GM12872 (cell line): ENCODE measurements around the gene EEF1A1.

Experiments used
- TF ChIP-seq, protein P1 (sequence below): IDR thresholded peaks from 3 replicates; pipeline ENCODE4 v1.5.1; 2011; ENCODE audit warnings: low read depth, mild to moderate bottlenecking, low read length, moderate library complexity; ENCODE audit not compliant: insufficient read depth

Gene EEF1A1

GRCh38 chr6:73491377-73491776 is 29.5 kb downstream of the EEF1A1 start:
- TF ChIP-seq, protein P1, sequence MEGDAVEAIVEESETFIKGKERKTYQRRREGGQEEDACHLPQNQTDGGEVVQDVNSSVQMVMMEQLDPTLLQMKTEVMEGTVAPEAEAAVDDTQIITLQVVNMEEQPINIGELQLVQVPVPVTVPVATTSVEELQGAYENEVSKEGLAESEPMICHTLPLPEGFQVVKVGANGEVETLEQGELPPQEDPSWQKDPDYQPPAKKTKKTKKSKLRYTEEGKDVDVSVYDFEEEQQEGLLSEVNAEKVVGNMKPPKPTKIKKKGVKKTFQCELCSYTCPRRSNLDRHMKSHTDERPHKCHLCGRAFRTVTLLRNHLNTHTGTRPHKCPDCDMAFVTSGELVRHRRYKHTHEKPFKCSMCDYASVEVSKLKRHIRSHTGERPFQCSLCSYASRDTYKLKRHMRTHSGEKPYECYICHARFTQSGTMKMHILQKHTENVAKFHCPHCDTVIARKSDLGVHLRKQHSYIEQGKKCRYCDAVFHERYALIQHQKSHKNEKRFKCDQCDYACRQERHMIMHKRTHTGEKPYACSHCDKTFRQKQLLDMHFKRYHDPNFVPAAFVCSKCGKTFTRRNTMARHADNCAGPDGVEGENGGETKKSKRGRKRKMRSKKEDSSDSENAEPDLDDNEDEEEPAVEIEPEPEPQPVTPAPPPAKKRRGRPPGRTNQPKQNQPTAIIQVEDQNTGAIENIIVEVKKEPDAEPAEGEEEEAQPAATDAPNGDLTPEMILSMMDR = no peak

- TF ChIP-seq, protein P1 = no peak
These were observed 33.4 kb downstream of the EEF1A1 start for GRCh38 chr6:73487473-73487872.

DNA sequence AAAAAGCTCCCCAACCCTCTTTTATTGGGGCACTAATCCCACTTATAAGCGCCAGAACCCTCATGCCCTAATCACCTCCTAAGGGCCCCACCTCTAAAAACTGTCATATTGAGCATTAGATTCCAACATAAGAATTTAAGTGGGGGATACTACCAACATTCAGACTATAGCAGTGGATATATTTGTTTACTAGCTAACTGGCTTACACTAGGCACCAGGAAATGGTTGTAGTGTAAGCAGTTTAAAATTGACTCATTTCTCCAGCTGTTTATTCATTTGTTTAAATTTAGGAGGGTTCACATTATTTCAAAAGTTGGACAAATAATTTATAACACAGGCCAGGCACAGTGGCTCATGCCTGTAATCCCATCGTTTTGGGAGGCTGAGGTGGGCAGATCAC is 36.4 kb downstream of the EEF1A1 start:
- TF ChIP-seq, protein P1 = no peak

DNA sequence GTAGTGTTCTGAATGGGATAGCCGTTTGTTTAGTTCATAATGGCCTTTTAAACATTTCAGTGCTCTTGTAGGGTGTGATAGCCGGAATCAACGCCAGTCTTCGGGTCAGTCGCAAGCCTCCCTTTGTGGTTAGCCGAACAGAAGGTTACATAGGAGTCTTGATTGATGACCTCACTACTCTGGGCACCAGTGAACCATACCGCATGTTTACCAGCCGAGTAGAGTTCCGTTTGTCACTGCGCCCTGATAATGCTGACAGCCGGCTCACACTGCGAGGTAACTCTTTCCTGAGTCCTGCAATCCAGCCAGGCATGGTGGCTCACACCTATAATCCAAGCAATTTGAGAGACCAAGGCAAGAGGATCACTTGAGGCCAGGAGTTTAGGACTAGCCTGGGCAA is 38.9 kb downstream of the EEF1A1 start:
- TF ChIP-seq, protein P1 = no peak

- TF ChIP-seq, protein P1 = no peak
These were observed 43.4 kb downstream of the EEF1A1 start for GRCh38 chr6:73477407-73477806.

DNA sequence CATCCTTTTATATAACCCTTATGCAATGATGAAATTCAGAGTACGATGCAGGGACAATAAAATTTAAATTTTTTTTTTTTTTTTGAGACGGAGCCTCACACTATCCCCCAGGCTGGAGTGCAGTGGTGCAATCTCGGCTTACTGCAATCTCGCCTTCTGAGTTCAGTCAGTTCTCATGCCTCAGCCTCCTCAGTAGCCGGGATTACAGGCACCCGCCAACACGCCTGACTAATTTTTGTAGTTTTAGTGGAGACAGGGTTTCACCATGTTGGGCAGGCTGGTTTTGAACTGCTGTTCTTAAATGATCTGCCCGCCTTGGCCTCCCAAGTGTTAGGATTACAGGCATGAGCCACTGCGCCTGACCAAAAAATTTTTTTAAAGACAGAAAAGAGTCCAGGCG is 44.1 kb downstream of the EEF1A1 start:
- TF ChIP-seq, protein P1 = no peak

DNA sequence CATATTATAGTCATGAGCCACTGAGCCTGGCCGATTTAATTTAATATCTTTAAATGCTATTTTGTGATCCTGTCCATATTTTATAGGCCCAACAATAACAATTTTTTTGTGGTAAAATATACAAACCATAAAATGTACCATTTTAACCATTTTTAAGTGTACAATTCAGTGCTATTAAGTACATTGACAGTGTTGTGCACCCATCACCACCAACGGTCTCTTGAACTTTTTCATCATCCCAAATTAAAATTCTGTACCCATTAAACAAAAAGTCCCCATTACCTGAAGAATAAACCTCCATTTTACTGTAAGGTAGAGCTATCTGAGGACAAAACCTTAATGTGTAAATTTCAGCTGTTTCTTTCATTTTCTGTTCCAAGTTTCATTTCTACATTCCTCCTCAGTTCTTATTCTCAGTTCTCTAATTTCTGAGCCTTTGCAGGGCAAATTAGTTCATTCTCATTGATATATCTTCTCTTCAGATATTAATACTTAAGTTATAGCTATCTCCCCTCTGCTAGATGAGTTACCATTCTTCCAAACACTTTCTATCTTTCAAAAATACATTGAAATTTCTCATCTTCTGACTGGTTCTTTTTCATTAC is 49.0 kb downstream of the EEF1A1 start:
- TF ChIP-seq, protein P1 = no peak
